HFF-Myc (cell line): ENCODE results near the gene S100A9.

Experiments used
- DNase-seq: peaks from one replicate; pipeline ENCODE4 v3.0.0-alpha.2; 2011; ENCODE audit warnings: low read depth; ENCODE audit errors: extremely low read depth
- H3K4me3 ChIP-seq: replicated peaks from 2 replicates; pipeline ENCODE4 v1.5.1; 2011; ENCODE audit warnings: low read depth, mild to moderate bottlenecking, control low read depth, low read length
- CTCF ChIP-seq: IDR thresholded peaks from 2 replicates; pipeline ENCODE4 v1.5.1; 2012; ENCODE audit warnings: mild to moderate bottlenecking, low read depth, low read length, control low read depth; ENCODE audit errors: missing control alignments

Gene S100A9

GRCh38 chr1:153362187-153362775 is 4.6 kb downstream of the S100A9 start:
- H3K4me3 ChIP-seq = no peak overlapping the region
- no peak for TF ChIP-seq CTCF
- no peak for DNase-seq

- no peak overlapping the region for H3K4me3 ChIP-seq
- DNase-seq = no peak
- no peak for TF ChIP-seq CTCF
These were observed 6.0 kb downstream of the S100A9 start for GRCh38 chr1:153363641-153364040.

GRCh38 chr1:153364156-153364555 is 6.5 kb downstream of the S100A9 start:
- TF ChIP-seq CTCF = no peak
- DNase-seq = no peak
- H3K4me3 ChIP-seq = no peak overlapping the region

GRCh38 chr1:153364766-153365666 is 7.4 kb downstream of the S100A9 start:
- no peak overlapping the region for H3K4me3 ChIP-seq
- TF ChIP-seq CTCF = no peak
- no peak for DNase-seq

- H3K4me3 ChIP-seq = no peak overlapping the region
- TF ChIP-seq CTCF = no peak
- DNase-seq = no peak
These were observed 8.0 kb downstream of the S100A9 start for GRCh38 chr1:153365696-153366095.

GRCh38 chr1:153366261-153366660 is 8.6 kb downstream of the S100A9 start:
- DNase-seq = no peak
- TF ChIP-seq CTCF = no peak
- H3K4me3 ChIP-seq = no peak overlapping the region
